Karpas-422 (cell line): ENCODE measurements around the gene MYBPHL. TPM values are rescaled to one million over a fixed set of nuclear protein-coding genes. Genes with fewer than 3 reads are reported as not detected.

Experiments used
- DNase-seq: peaks from one replicate; pipeline ENCODE4 v3.0.0-alpha.2; 2015
- H2AFZ ChIP-seq: fragments of 200-600 bp; sonication (generic); 2 replicates; pipeline ENCODE4 v1.6.1; 2014; ENCODE audit warnings: antibody characterized with exemption, low read length, mixed read lengths
- H3K27ac ChIP-seq: fragments of 200-600 bp; sonication (generic); 2 replicates; pipeline ENCODE4 v1.5.1; 2014; ENCODE audit warnings: mild to moderate bottlenecking, low read length, moderate library complexity
- H3K27me3 ChIP-seq: fragments of 200-600 bp; sonication (generic); 2 replicates; pipeline ENCODE4 v1.6.1; 2014; ENCODE audit warnings: low read length, mixed read lengths
- H3K36me3 ChIP-seq: fragments of 200-600 bp; sonication (generic); 2 replicates; pipeline ENCODE4 v1.6.1; 2014; ENCODE audit warnings: low read length, mixed read lengths; ENCODE audit not compliant: insufficient read depth
- H3K4me1 ChIP-seq: fragments of 200-600 bp; sonication (generic); 2 replicates; pipeline ENCODE4 v1.6.1; 2014; ENCODE audit warnings: mild to moderate bottlenecking, low read length, mixed read lengths
- H3K4me2 ChIP-seq: fragments of 200-600 bp; sonication (generic); 2 replicates; pipeline ENCODE4 v1.6.1; 2014; ENCODE audit warnings: low read length, low read depth, mild to moderate bottlenecking; ENCODE audit not compliant: poor library complexity, severe bottlenecking
- H3K4me3 ChIP-seq: fragments of 200-600 bp; sonication (generic); 2 replicates; pipeline ENCODE4 v1.5.1; 2014; ENCODE audit warnings: mild to moderate bottlenecking, antibody characterized with exemption, low read length, mixed read lengths
- H3K79me2 ChIP-seq: fragments of 200-600 bp; sonication (generic); 2 replicates; pipeline ENCODE4 v1.6.1; 2014; ENCODE audit warnings: mild to moderate bottlenecking, low read length, mixed read lengths
- H3K9ac ChIP-seq: fragments of 200-600 bp; sonication (generic); 2 replicates; pipeline ENCODE4 v1.6.0; 2014; ENCODE audit warnings: low read length
- H3K9me2 ChIP-seq: fragments of 200-600 bp; sonication (generic), shearing (Covaris generic); replicated peaks from 2 replicates; pipeline ENCODE4 v1.6.0; 2014; ENCODE audit warnings: mild to moderate bottlenecking, low read length, moderate library complexity; ENCODE audit not compliant: insufficient read depth
- H3K9me3 ChIP-seq: fragments of 300-700, 200-600 bp; sonication (generic); 2 replicates; pipeline ENCODE4 v1.6.1; 2014; ENCODE audit warnings: low read length, mixed read lengths
- H4K20me1 ChIP-seq: fragments of 200-600 bp; sonication (generic); 2 replicates; pipeline ENCODE4 v1.6.1; 2014; ENCODE audit warnings: mild to moderate bottlenecking, antibody characterized with exemption, low read length, low read depth; ENCODE audit not compliant: insufficient read depth
- total RNA-seq: library from RNA; depleted of rRNA; stranded (reverse); fragments of >200 nt; shearing (Covaris generic); gene quantifications from 2 replicates; pipeline ENCODE4 v1.2.3, GENCODE V29; 2014; ENCODE audit warnings: low replicate concordance

The MYBPHL gene
- total RNA-seq, 1 experiment from 2014 or later: 4.3 TPM

- no peaks in the 10 kb centered on the region for H3K9me2 ChIP-seq
Observed at GRCh38 chr1:109255097-109255651, 51.6 kb downstream of the MYBPHL start.

GRCh38 chr1:109254621-109255096 is 52.2 kb downstream of the MYBPHL start:
- Histone ChIP-seq H2AFZ (no peak overlapping the region), H3K36me3 (no peaks in the 10 kb centered on the region), H3K4me1 (peaks cover 15% of the 10 kb centered on the region), H3K27me3 (no peaks in the 10 kb centered on the region), H3K4me3 (no peak overlapping the region), H3K9me3 (no peaks in the 10 kb centered on the region), H3K27ac (no peak overlapping the region), H3K9me2 (no peaks in the 10 kb centered on the region), H3K79me2 (no peaks in the 10 kb centered on the region), H3K9ac (no peak overlapping the region), H4K20me1 (0 out of 2 replicates have a peak, but pooled peaks cover 3% of the 10 kb centered on the region), H3K4me2 (no peak overlapping the region)
- no peak for DNase-seq

More at GRCh38 chr1:109255097-109255651, 51.6 kb downstream of the MYBPHL start:
- Histone ChIP-seq H2AFZ (no peak overlapping the region), H3K9ac (no peak overlapping the region), H3K4me2 (no peak overlapping the region), H3K9me3 (no peaks in the 10 kb centered on the region), H3K4me1 (peaks cover 12% of the 10 kb centered on the region), H3K4me3 (no peak overlapping the region), H4K20me1 (0 out of 2 replicates have a peak, but pooled peaks cover 2% of the 10 kb centered on the region), H3K79me2 (no peaks in the 10 kb centered on the region), H3K27me3 (no peaks in the 10 kb centered on the region), H3K36me3 (no peaks in the 10 kb centered on the region), H3K27ac (no peak overlapping the region)
- DNase-seq: no peak

GRCh38 chr1:109253803-109254620 is 52.8 kb downstream of the MYBPHL start:
- H4K20me1 ChIP-seq: 0 out of 2 replicates have a peak, but pooled peaks cover 3% of the 10 kb centered on the region
- no peak overlapping the region for H3K27ac ChIP-seq
- H2AFZ ChIP-seq: no peak overlapping the region
- no peak overlapping the region for H3K4me3 ChIP-seq
- H3K36me3 ChIP-seq: no peaks in the 10 kb centered on the region
- no peaks in the 10 kb centered on the region for H3K79me2 ChIP-seq
- no peaks in the 10 kb centered on the region for H3K27me3 ChIP-seq
- peaks cover 17% of the 10 kb centered on the region for H3K4me1 ChIP-seq
- H3K4me2 ChIP-seq: peak overlapping the region; percentile 26
- H3K9me2 ChIP-seq: no peaks in the 10 kb centered on the region
- DNase-seq: no peak
- no peak overlapping the region for H3K9ac ChIP-seq
- no peaks in the 10 kb centered on the region for H3K9me3 ChIP-seq

DNA sequence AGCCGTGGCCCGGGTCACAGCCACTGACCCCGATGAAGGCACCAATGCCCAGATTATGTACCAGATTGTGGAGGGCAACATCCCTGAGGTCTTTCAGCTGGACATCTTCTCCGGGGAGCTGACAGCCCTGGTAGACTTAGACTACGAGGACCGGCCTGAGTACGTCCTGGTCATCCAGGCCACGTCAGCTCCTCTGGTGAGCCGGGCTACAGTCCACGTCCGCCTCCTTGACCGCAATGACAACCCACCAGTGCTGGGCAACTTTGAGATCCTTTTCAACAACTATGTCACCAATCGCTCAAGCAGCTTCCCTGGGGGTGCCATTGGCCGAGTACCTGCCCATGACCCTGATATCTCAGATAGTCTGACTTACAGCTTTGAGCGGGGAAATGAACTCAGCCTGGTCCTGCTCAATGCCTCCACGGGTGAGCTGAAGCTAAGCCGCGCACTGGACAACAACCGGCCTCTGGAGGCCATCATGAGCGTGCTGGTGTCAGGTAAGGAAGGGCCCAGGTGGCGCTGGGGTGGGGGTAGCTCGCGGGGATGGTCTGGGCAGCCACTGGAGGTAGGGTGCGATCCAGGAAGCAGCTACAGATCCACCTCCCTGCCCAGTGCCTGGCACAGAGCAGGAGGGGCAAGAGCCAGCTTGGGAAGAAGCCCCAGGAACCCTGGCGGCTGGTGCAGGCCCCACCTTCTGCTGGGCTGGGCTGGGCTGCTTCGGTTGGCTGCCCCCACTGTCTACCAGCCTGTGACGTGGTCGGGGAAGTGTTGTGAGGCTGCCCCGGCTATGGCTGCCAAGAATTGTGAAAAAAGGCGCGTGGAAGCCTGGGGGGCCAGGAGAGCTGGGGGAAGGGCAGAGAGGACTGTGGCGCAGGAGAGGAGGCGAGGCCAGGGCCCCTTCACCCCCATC is 53.7 kb downstream of the MYBPHL start:
- peak overlapping the region; percentile 26 for H3K4me2 ChIP-seq
- H3K9me2 ChIP-seq: no peaks in the 10 kb centered on the region
- no peaks in the 10 kb centered on the region for H3K9me3 ChIP-seq
- H3K79me2 ChIP-seq: no peaks in the 10 kb centered on the region
- H3K27ac ChIP-seq: no peak overlapping the region
- no peaks in the 10 kb centered on the region for H3K27me3 ChIP-seq
- H4K20me1 ChIP-seq: 0 out of 2 replicates have a peak, but pooled peaks cover 3% of the 10 kb centered on the region
- H3K4me3 ChIP-seq: no peak overlapping the region
- no peak for DNase-seq
- peaks cover 18% of the 10 kb centered on the region for H3K4me1 ChIP-seq
- no peak overlapping the region for H2AFZ ChIP-seq
- H3K36me3 ChIP-seq: no peaks in the 10 kb centered on the region
- no peak overlapping the region for H3K9ac ChIP-seq

- H3K9ac ChIP-seq: no peak overlapping the region
- H2AFZ ChIP-seq: no peak overlapping the region
- no peaks in the 10 kb centered on the region for H3K9me2 ChIP-seq
- H4K20me1 ChIP-seq: 0 out of 2 replicates have a peak, but pooled peaks cover 5% of the 10 kb centered on the region
- no peaks in the 10 kb centered on the region for H3K79me2 ChIP-seq
- H3K4me1 ChIP-seq: peaks cover 18% of the 10 kb centered on the region
- H3K27me3 ChIP-seq: no peaks in the 10 kb centered on the region
- no peaks in the 10 kb centered on the region for H3K9me3 ChIP-seq
- DNase-seq: no peak
- no peak overlapping the region for H3K27ac ChIP-seq
- no peak overlapping the region for H3K4me2 ChIP-seq
- no peaks in the 10 kb centered on the region for H3K36me3 ChIP-seq
- H3K4me3 ChIP-seq: no peak overlapping the region
Observed at GRCh38 chr1:109252167-109252892, 54.5 kb downstream of the MYBPHL start.

- Histone ChIP-seq H3K36me3 (no peaks in the 10 kb centered on the region), H3K27me3 (no peaks in the 10 kb centered on the region), H4K20me1 (0 out of 2 replicates have a peak, but pooled peaks cover 5% of the 10 kb centered on the region), H3K4me3 (no peak overlapping the region), H3K27ac (no peak overlapping the region), H3K9me2 (no peaks in the 10 kb centered on the region), H3K9ac (no peak overlapping the region), H3K4me2 (no peak overlapping the region), H3K79me2 (no peaks in the 10 kb centered on the region), H3K9me3 (no peaks in the 10 kb centered on the region), H2AFZ (no peak overlapping the region), H3K4me1 (peaks cover 18% of the 10 kb centered on the region)
- DNase-seq: no peak
Observed at GRCh38 chr1:109251277-109252166, 55.3 kb downstream of the MYBPHL start.
